SKM-1 (cell line): ENCODE data around the gene CCDC142.
A peak's percentile ranks its signal among the peaks of the same experiment; 100 is the strongest.
"Not testable (repeated sequence)": the region's sequence is repeated elsewhere in the genome, so short reads cannot be mapped to it uniquely, and the experiment has no call there.

Source experiments
- DNase-seq: peaks from one replicate; lab custom pipeline; 2025; ENCODE audit not compliant: unreplicated experiment; lab: John Stamatoyannopoulos, UW

Gene CCDC142

DNA sequence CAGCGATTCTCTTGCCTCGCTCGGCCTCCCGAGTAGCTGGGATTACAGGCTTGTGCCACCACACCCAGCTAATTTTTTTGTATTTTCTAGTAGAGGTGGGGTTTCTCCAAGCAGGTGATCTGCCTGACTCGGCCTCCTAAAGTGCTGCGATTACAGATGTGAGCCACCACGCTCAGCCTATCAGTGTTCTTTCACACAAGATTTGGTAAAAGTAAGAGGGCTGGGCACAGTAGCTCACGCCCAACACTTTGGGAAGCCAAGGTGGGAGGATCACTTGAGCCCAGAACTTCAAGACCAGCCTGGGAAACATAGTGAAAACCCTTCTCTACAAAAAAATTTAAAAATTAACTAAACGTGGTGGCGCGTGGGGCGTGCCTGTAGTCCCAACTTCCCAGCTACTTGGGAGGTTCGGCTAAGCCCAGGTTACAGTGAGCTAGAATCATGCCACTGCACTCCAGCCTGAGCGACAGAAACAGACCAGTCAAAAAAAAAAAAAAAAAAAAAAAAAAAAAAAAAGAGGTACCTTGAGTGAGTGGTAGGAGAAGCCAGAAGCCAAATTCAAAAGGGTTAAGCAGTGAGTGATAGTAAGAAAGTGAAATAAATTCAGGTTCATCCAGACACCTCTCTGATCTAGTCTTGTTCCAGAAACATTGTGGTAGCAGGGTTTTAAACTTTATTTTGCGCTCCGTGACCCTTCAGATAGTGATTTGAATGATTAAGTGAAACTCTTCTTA is 11.3 kb downstream of the CCDC142 start:
- no peak for DNase-seq

DNA sequence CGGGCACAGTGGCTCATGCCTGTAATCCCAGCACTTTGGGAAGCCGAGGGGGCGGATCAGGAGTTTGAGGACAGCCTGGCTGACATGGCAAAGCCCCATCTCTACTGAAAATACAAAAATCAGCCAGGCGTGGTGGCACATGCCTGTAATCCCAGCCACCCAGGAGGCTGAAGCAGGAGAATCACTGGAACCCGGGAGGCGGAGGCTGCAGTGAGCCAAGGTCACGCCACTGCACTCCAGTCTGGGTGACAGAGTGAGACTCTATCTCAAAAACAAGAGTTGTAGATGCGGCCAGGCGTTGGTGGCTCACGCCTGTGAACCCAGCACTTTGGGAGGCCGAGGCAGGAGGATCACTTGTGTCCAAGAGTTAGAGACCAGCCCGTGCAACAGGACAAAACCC is 12.1 kb downstream of the CCDC142 start:
- not testable (repeated sequence) for DNase-seq

DNA sequence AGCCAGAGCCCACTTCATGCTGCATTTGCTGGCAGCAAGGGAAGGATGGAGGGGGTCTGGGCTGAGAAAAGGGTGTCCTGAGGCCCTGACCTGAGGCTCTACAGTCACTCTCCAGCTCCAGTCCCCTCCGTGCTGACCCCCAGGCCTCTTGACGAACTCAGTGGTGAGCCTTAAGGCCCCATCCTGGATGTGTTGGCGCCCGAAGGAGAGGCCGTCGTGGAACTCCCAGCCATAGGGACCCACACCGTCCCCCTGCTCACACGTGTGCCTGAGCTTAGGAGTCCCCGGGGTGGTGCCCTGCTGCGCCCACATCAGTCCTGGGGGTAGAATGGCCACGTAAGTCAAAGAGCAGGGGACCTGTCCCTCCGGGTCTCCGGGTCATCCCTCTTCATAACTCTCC is 18.4 kb downstream of the CCDC142 start:
- no peak for DNase-seq

DNA sequence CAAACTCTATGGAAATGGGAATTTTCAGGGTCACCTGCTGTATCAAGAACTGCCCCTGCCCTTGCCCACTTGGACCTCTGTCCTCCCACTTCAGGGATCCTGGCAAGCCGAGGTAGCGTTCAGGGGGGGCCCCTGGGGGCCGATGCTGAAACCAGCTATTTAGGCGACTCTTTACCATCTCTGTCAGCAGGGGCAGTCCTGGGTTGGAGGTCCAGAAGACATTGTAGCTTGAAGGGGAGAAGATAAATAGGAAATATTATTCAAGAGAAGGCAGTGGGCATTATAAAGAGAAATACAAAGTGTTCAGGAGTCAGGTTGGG is 20.1 kb downstream of the CCDC142 start:
- DNase-seq: no peak

DNA sequence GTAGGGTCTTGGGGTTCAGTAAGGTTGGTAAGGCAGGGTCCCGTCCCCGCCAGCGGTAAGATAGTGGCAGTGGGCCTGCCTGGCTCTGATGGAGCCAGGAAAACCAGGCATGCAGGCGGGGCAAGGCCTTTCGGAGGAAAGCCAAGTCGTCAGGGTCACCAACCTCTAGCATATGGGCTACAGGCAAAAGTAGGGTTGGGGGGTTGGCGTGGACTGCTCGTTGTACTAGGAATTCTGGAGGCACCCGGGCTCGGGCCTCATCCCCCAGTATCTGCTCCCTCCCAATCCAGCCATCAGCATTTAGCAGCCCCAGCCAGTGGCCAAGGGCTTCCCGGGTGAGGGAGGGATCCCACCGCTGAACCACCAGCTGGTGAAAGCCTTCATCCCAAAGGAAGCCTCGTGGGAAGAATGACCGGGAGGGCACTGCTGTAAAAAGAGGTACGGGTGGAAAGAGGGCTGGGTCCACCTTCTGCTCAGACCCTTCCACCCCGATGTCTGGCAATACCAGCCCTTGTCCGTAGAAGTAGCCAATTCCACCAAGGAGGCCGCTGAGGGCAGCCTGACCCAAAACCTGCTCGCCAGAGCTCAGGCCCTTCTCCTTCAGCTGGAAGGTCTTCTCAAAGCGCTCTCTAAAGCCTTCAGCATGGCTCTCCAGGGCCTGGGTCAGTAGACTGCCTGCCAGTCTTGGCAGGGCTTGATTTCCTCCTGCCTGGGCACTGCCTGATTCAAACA is 20.6 kb downstream of the CCDC142 start:
- no peak for DNase-seq

DNA sequence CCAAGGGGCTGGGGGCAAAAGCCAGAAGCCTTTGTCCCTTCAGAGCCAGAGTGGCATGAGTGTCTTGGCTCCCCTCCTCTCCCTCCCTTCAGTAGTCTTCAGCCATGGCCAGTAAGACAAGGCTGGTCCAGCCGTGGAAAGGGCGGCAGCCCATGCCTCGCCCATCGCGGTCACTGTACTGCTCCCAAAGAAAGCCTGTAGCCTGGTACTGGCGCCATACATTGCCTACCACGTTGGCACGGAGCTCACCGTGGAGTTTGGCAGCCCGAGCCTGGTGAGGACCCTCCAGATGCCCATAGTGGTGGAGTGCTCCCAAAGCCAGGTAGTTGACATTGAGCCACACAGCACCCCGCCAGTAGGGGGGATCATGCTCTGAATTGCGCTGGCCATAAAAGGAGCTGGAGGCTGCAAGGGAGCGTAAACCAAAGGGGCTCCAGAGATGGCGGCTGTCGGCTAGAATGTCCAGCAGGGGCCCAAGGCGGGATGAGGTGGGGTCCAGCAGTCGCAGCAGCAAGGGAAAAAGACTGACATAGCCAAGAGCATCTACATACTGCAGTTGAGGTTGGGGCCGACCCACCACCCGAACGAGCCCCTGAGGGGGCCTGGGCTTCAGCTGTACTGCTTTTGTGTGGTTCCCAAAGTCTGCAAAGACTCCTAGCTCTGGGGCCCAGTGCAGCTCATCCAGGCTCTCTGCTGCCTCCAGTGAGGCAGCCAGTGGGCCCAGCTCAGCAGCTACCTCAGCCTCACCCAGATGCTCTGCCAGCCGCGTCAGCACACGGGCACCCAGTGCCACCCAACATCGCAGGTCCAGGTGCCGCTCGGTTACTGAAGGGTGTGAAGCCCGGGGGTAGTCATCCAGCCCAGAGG is 21.4 kb downstream of the CCDC142 start:
- no peak for DNase-seq

DNA sequence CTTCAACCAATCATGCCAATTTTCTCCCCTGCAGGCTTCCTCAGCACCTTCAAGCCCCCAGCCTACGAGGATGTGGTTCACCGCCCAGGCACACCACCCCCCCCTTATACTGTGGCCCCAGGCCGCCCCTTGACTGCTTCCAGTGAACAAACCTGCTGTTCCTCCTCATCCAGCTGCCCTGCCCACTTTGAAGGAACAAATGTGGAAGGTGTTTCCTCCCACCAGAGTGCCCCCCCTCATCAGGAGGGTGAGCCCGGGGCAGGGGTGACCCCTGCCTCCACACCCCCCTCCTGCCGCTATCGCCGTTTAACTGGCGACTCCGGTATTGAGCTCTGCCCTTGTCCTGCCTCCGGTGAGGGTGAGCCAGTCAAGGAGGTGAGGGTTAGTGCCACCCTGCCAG is 22.6 kb downstream of the CCDC142 start:
- not testable (repeated sequence) for DNase-seq

DNA sequence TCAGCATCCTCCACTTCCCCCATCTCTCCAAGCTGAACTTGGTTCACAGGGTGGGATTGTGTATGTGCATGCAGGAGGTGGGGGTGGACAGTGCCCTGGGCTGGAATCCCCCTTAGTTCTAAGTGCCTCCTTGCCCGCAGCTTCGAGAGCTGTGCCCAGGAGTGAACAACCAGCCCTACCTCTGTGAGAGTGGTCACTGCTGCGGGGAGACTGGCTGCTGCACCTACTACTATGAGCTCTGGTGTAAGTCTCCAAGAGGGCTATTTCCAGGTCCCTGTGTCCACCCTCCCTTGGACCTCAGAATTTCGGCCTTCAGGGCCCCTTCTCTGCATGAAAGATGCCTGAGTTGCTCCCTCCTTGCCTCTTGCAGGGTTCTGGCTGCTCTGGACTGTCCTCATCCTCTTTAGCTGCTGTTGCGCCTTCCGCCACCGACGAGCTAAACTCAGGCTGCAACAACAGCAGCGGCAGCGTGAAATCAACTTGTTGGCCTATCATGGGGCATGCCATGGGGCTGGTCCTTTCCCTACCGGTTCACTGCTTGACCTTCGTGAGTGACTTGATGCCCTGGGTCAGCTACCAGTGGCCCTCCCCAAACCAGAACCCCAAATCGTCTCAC is 23.2 kb downstream of the CCDC142 start:
- not testable (repeated sequence) for DNase-seq

DNA sequence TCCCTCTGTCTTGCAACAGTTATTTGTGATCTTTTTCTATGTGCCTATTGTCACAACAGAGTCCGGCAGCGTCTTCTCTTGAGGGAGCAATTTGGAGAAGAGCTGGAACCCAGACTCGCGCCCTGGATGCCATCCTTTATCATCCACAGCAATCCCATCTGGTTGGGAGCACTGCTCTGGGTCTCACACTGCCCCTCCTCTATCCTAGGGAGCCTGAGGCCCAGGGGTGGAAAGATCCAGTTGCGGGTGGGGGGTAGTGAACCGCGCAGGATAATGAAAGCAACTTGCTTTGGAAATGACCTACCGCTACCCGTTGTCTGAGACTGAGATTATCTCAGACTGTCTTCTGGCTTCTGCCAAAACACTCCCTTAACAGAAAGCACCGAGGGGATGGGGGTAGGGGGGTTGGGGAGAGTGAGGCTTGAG is 23.8 kb downstream of the CCDC142 start:
- DNase-seq: no peak

DNA sequence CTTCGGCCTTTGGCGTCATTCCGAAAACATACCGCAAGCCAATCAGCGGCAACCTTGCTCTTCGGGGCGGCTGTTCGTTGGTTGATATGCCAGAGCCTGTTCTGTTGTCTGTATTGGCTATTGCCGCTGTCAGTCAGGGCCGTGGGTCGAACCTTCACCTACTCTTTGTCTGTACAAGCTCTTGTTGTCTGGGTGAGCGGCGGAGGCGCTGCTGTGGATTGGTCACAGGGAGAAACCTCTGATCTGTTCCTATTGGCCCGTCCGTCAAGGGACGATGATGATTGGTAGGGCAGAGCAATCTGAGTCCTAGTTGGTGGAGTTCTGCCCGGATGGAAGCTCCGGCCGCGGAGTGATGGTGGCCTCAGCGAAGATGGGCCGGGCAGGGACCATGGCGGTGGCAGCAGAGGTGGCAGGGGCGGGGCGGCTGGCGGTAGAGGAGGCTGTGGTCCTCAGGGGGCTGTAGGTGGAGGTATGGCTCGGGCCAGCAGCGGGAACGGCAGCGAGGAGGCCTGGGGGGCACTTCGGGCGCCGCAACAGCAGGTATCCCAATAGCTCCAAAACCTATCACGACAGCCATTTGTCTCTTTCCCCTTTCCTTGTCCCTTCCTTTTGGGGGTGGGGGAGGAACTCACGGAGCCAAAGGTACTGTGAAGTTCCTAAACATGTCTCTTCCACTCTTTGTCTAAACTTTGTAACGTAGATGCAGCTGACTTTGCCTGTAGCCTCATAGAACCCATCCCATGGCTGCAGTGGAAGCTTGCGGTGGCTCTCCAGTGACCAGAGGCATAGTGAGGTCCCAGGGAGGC is 24.5 kb downstream of the CCDC142 start, which contains the start of gene WBP1:
Gene WBP1, plus strand, starts transcription at position 307 of the 806 bp plus-strand sequence. Its CDS starts 165 bp downstream, at position 472.
- peak; percentile 97 for DNase-seq

DNA sequence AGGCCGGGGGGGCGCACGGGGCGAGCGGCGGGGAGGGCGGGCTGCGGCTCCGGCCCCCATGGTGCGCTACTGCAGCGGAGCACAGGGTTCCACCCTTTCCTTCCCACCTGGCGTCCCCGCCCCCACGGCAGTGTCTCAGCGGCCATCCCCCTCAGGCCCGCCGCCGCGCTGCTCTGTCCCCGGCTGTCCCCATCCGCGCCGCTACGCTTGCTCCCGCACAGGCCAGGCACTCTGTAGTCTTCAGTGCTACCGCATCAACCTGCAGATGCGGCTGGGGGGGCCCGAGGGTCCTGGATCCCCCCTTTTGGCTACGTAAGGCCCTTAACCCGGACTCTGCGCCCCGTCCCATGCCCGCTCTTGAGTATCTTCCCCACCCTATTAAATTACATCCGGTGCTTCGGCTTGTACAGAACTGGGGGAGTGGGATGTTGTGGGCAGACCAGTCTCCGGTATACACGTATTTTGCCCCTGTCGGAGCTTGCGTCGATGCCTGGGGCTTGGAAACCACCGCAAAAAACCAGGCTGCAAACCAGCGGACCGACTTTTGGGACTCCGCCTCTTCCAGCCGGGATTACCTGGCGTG is 25.2 kb downstream of the CCDC142 start:
- DNase-seq: no peak

DNA sequence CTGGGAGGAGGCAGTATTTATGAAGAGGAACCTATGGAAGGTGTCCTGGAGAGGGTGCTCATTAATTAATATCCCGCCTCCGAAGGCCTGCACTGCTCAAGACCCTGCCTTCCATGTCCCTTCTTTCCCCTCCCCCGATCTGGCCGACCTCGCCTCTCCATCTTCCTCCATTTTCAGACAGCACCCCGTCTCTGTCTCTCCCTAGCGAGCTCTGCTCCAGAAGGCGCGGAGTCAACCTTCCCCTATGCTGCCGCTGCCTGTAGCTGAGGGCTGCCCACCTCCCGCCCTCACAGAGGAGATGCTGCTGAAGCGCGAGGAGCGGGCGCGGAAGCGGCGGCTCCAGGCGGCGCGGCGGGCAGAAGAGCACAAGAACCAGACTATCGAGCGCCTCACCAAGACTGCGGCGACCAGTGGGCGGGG is 25.7 kb downstream of the CCDC142 start:
- DNase-seq: no peak

DNA sequence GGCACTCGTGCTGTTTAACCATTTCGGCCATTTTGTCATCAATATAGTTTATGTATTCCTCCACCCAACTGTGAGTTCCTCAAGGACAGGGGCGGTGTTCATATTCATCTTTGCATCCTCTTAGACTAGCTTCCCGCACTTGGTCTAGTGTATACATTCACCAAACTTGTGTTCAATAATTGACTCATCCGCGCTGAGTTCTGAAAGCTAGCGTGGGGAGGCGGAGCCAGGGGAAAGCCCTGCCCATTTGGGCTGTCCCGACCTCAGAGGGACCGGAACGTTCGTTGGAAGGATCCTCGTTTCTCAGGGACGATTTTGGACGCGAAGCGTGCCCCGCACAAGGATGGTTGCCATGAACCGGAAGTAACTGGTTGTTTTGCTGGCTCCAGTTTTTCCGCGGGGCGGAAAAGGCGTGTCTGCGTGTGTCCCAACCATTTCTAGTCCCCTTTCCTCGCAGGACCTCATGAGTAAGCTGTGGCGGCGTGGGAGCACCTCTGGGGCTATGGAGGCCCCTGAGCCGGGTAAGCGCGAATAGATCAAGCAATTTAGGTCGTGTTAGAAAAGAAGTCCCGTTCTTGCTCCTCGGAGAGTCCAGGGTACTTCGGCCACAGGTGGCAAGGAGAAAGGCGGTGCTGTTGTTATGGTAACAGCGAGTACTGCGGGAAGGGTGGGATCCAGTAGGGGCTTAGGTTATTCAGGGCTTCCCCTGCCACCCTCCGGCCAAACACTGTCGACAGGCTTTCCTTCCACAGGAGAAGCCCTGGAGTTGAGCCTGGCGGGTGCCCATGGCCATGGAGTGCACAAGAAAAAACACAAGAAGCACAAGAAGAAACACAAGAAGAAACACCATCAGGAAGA is 27.9 kb downstream of the CCDC142 start, which contains the start of gene INO80B:
Gene INO80B, plus strand, starts transcription at position 434 of the 858 bp plus-strand sequence. Its CDS starts 30 bp downstream, at position 464.
- peak; percentile 90 for DNase-seq

DNA sequence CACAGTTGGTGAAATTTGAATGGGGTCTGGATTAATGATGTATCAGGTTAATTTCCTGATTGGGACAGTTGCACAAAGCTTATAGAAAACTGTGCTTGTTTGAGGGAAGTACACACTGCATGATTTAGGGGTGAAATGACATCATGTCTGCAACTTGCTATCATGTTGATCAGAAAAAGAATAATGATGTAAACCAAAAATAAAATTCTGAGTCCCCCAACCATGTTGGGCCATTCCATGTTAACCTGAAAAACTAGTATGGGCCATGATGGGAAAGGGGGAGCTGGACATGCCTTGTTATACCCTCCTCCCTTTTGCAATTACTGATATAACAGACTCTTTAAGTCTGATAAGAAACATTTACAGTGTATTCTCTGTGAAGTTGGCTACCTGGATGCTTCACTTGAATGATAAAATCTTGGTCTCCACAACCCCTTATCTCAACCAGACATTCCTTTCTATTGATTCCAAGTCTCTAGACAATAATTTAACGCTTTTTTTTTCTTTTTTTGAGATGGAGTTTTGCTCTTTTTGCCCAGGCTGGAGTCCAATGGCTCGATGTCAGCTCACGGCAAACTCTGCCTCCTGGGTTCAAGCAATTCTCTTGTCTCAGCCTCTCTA is 32.1 kb downstream of the CCDC142 start:
- DNase-seq: no peak

DNA sequence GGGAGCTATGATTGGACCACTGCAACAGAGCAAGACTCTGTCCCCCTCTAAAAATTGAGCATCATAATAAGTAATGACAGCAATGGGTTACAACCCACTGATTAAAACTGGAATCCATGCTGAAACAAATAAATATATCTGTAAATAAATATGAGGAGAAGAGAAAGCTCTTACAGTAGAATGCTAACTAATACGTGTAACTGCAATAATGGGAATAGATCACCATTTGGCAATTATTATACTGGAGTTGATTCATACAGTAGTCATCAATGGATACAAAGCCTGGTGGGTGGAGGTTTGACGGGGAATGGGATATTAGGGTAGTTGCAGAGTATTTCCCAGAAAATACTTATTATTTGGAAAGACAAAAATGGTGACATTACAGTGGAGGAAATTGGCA is 34.0 kb downstream of the CCDC142 start:
- no peak for DNase-seq

DNA sequence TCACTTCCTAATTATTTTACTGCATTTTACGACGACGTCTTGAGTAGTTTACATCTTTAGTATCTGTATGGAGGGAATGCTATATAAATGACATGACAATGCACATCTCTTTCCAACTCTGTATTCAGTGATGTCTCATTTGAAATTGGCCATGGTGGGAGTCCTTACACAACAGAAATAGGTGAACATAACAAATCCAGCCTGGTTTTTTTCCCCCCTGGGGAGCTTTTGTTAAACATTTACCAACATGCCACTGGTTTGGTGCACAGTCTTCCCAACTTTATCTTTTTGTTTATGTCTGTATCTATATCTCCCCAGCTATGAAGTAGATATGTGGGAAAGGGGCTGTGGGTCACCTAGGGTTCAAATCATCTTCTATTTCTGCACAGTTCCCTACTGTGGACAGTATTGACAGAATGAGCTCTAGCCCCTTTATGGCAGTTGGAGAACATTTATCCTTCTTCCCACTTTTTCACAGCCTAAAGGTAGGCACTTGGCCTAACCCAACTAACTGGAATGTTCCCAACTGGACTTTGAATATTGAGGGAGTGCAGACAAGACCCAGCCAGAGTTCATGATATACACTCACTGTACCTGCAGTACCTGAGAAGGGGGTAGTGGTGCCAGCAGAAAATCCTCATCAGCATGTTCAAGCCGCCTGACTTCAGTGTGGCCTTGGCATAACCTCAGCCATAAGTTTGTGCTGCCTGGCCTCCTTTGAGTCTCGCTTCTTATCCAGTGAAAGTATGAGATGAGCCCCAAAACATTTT is 35.4 kb downstream of the CCDC142 start:
- DNase-seq: no peak

DNA sequence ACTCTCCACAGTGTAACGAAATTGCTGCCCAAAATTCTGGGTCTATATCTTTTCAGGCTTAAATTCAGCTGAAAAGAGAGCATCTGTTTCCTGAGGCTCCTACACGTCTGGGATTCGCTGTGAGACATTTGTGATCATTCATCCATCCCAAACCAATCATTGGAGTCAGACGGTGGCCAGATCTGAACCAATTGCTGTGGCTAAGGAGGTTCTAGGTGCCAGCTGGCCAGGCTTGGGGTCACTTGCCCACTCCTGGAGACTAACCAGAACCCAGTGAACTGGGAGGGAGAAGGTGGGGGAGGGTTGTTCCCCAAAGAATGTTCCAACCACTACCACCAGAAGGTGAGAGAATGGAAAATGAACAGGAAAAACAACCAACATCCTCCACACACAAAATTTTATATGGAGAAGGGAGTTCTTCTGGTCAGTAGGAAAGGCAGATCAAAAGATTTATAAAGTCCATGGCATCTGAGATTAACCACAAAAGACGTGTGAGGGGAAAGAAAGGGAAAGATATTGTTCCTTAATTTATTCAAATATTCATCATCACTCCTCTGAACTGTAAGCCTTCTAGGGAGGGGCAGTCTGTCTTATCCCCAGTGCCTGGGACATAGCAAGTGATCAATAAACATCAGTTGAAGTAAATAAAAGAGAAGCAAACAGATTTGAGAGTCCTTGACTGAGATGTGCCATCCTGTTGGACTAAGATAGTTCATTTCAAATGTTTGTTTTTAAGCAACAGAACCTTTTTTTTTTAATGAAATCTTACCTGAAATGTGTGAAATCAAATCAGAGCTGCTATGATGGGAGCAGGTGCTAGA is 38.1 kb downstream of the CCDC142 start:
- DNase-seq: no peak
